NB4 (cell line): ENCODE results near the gene MOGAT1.

ENCODE experiments used
- DNase-seq: peaks from one replicate; pipeline ENCODE4 v3.0.0; 2010; ENCODE audit warnings: low read depth
- H3K4me3 ChIP-seq: one replicate; pipeline ENCODE4 v1.5.1; 2011; ENCODE audit warnings: mild to moderate bottlenecking, low read depth, low read length, moderate library complexity
- CTCF ChIP-seq: IDR thresholded peaks from one replicate; pipeline ENCODE4 v1.5.1; 2012; ENCODE audit warnings: low read depth, low read length
- MAX ChIP-seq: IDR thresholded peaks from 2 replicates; pipeline ENCODE4 v1.6.1; 2011; ENCODE audit warnings: low read depth, low read length
- MYC ChIP-seq: IDR thresholded peaks from 2 replicates; pipeline ENCODE4 v1.6.1; 2011; ENCODE audit warnings: low read depth, low read length
- POLR2A ChIP-seq: IDR thresholded peaks from 2 replicates; pipeline ENCODE4 v1.6.1; 2011; ENCODE audit warnings: mild to moderate bottlenecking; ENCODE audit not compliant: insufficient read length; ENCODE audit errors: extremely low read depth

MOGAT1 gene

GRCh38 chr2:222708274-222708710, 36.8 kb downstream of the MOGAT1 start:
- peak; percentile 75 for DNase-seq
- no peak overlapping the region for H3K4me3 ChIP-seq
- TF ChIP-seq MYC (no peak), CTCF (peak; percentile 88), POLR2A (no peak), MAX (no peak)

- TF ChIP-seq CTCF (no peak), MYC (no peak), POLR2A (no peak), MAX (no peak)
- peak; percentile 55 for DNase-seq
- no peak overlapping the region for H3K4me3 ChIP-seq
These were observed 37.9 kb downstream of the MOGAT1 start for GRCh38 chr2:222709191-222709891.

- DNase-seq, result no peak
- no peak overlapping the region for H3K4me3 ChIP-seq
- TF ChIP-seq CTCF (no peak), POLR2A (no peak), MAX (no peak), MYC (no peak)
These were observed 39.3 kb downstream of the MOGAT1 start for GRCh38 chr2:222710736-222711135.

- no peak for TF ChIP-seq CTCF
- no peak for TF ChIP-seq POLR2A
- TF ChIP-seq MAX, result no peak
- TF ChIP-seq MYC, result no peak
- H3K4me3 ChIP-seq, result no peak overlapping the region
- DNase-seq, result no peak
These were observed 40.0 kb downstream of the MOGAT1 start for GRCh38 chr2:222711315-222711940.

- no peak for DNase-seq
- H3K4me3 ChIP-seq, result no peak overlapping the region
- TF ChIP-seq CTCF (no peak), MAX (no peak), POLR2A (no peak), MYC (no peak)
These were observed 41.5 kb downstream of the MOGAT1 start for GRCh38 chr2:222713002-222713401.
